HEK293 (cell line): ENCODE results near the gene TRIAP1.

Source experiments
- CTCF ChIA-PET: fragments of 350-600 bp; formaldehyde crosslinking; extraction: SDS; loops from one replicate; lab custom pipeline; 2021; ENCODE audit warnings: antibody characterized with exemption; lab: Yijun Ruan, JAX
- POLR2A ChIA-PET: fragments of 300-600 bp; formaldehyde crosslinking; extraction: SDS; loops from one replicate; lab custom pipeline; 2020; ENCODE audit warnings: antibody characterized with exemption, inconsistent platforms; lab: Yijun Ruan, JAX
- H3K27ac ChIP-seq: fragments of 200-500 bp; sonication (Bioruptor generic); 2 replicates; pipeline ENCODE4 v1.5.1; 2014; ENCODE audit warnings: low read depth, low read length, control low read depth, inconsistent platforms; ENCODE audit errors: extremely low read depth
- H3K36me3 ChIP-seq, 2 experiments: fragments of 200-500 bp in 1 of 2; sonication (Bioruptor generic) in 1 of 2; 1 replicate in 1 of 2; 2 replicates in 1 of 2; pipeline ENCODE4 v1.5.1; 2014 to 2017; ENCODE audit warnings: inconsistent platforms in 2 of 2, low read length in 2 of 2; ENCODE audit not compliant: control insufficient read depth in 2 of 2, insufficient read depth in 1 of 2
- H3K4me1 ChIP-seq: fragments of 200-500 bp; sonication (Bioruptor generic); 2 replicates; pipeline ENCODE4 v1.5.1; 2014; ENCODE audit warnings: mild to moderate bottlenecking, low read length, inconsistent platforms; ENCODE audit not compliant: control insufficient read depth, insufficient read depth
- H3K4me3 ChIP-seq: 2 replicates; pipeline ENCODE4 v1.5.1; 2011; ENCODE audit warnings: low read depth, mild to moderate bottlenecking, control low read depth, low read length, moderate library complexity
- H3K9me3 ChIP-seq: fragments of 200-500 bp; sonication (Bioruptor generic); 2 replicates; pipeline ENCODE4 v1.5.1; 2014; ENCODE audit warnings: low read depth, low read length, inconsistent platforms; ENCODE audit not compliant: control insufficient read depth, insufficient read depth
- GFI1B ChIP-seq: fragments of 450-650 bp; formaldehyde crosslinking; IDR thresholded peaks from 2 replicates; pipeline ENCODE4 v1.5.1; 2016; ENCODE audit warnings: missing biosample characterization, missing genetic modification characterization
- GLIS1 ChIP-seq: fragments of 450-650 bp; formaldehyde crosslinking; IDR thresholded peaks from 2 replicates; pipeline ENCODE4 v1.5.1; 2016; ENCODE audit warnings: missing biosample characterization, missing genetic modification characterization
- OSR2 ChIP-seq: fragments of 450-650 bp; formaldehyde crosslinking; IDR thresholded peaks from 2 replicates; pipeline ENCODE4 v1.5.1; 2016; ENCODE audit warnings: missing biosample characterization, missing genetic modification characterization
- OVOL3 ChIP-seq: fragments of 450-650 bp; formaldehyde crosslinking; IDR thresholded peaks from 2 replicates; pipeline ENCODE4 v1.5.1; 2016; ENCODE audit warnings: missing biosample characterization, missing genetic modification characterization
- SP2 ChIP-seq: fragments of 450-650 bp; formaldehyde crosslinking; IDR thresholded peaks from 2 replicates; pipeline ENCODE4 v1.5.1; 2016; ENCODE audit warnings: missing biosample characterization, missing genetic modification characterization
- ZBTB7A ChIP-seq: fragments of 450-650 bp; formaldehyde crosslinking; IDR thresholded peaks from 2 replicates; pipeline ENCODE4 v1.5.1; 2016; ENCODE audit warnings: low read depth, missing biosample characterization, missing genetic modification characterization
- ZFP69B ChIP-seq: fragments of 450-650 bp; formaldehyde crosslinking; IDR thresholded peaks from 2 replicates; pipeline ENCODE4 v1.5.1; 2016; ENCODE audit warnings: missing biosample characterization, missing genetic modification characterization
- ZNF184 ChIP-seq: fragments of 450-650 bp; IDR thresholded peaks from 2 replicates; pipeline ENCODE4 v1.5.1; 2018; ENCODE audit warnings: missing biosample characterization, mild to moderate bottlenecking, missing genetic modification characterization
- ZNF19 ChIP-seq: fragments of 450-650 bp; formaldehyde crosslinking; IDR thresholded peaks from 2 replicates; pipeline ENCODE4; 2016; ENCODE audit warnings: missing biosample characterization, missing genetic modification characterization, low read depth
- ZNF223 ChIP-seq: fragments of 450-650 bp; formaldehyde crosslinking; IDR thresholded peaks from 2 replicates; pipeline ENCODE4 v1.5.1; 2016; ENCODE audit warnings: missing biosample characterization, missing genetic modification characterization
- ZNF23 ChIP-seq: fragments of 450-650 bp; formaldehyde crosslinking; IDR thresholded peaks from 2 replicates; pipeline ENCODE4 v1.5.1; 2016; ENCODE audit warnings: missing biosample characterization, missing genetic modification characterization, borderline replicate concordance
- ZNF248 ChIP-seq: fragments of 450-650 bp; formaldehyde crosslinking; IDR thresholded peaks from 2 replicates; pipeline ENCODE4 v1.5.1; 2017; ENCODE audit warnings: missing biosample characterization, missing genetic modification characterization
- ZNF560 ChIP-seq: fragments of 450-650 bp; formaldehyde crosslinking; IDR thresholded peaks from 2 replicates; pipeline ENCODE4 v1.5.1; 2017; ENCODE audit warnings: missing biosample characterization, missing genetic modification characterization, borderline replicate concordance
- ZNF660 ChIP-seq: fragments of 450-650 bp; IDR thresholded peaks from 2 replicates; pipeline ENCODE4 v1.5.1; 2018; ENCODE audit warnings: missing biosample characterization, mild to moderate bottlenecking, missing genetic modification characterization
- ZNF792 ChIP-seq: fragments of 450-650 bp; formaldehyde crosslinking; IDR thresholded peaks from 2 replicates; pipeline ENCODE4 v1.5.1; 2016; ENCODE audit warnings: missing biosample characterization, missing genetic modification characterization
- ZSCAN23 ChIP-seq: fragments of 450-650 bp; formaldehyde crosslinking; IDR thresholded peaks from 2 replicates; pipeline ENCODE4 v1.5.1; 2016; ENCODE audit warnings: missing biosample characterization, missing genetic modification characterization
- TF ChIP-seq, protein P1 (sequence below): sonication (generic); formaldehyde crosslinking; IDR thresholded peaks from 2 replicates; pipeline ENCODE4 v1.8.1; 2022; ENCODE audit warnings: mild to moderate bottlenecking, moderate library complexity, missing genetic modification reagents
- TF ChIP-seq, protein P2 (sequence below): fragments of 450-650 bp; formaldehyde crosslinking; IDR thresholded peaks from 2 replicates; pipeline ENCODE4 v1.5.1; 2016; ENCODE audit warnings: missing biosample characterization, missing genetic modification characterization
- TF ChIP-seq, protein P3 (sequence below): fragments of 450-650 bp; formaldehyde crosslinking; IDR thresholded peaks from 2 replicates; pipeline ENCODE4 v1.5.1; 2017; ENCODE audit warnings: missing biosample characterization, mild to moderate bottlenecking, missing genetic modification characterization, moderate library complexity
- TF ChIP-seq, protein P4 (sequence below): fragments of 450-650 bp; formaldehyde crosslinking; IDR thresholded peaks from 2 replicates; pipeline ENCODE4 v1.5.1; 2016; ENCODE audit warnings: missing biosample characterization, missing genetic modification characterization

Gene TRIAP1

DNA sequence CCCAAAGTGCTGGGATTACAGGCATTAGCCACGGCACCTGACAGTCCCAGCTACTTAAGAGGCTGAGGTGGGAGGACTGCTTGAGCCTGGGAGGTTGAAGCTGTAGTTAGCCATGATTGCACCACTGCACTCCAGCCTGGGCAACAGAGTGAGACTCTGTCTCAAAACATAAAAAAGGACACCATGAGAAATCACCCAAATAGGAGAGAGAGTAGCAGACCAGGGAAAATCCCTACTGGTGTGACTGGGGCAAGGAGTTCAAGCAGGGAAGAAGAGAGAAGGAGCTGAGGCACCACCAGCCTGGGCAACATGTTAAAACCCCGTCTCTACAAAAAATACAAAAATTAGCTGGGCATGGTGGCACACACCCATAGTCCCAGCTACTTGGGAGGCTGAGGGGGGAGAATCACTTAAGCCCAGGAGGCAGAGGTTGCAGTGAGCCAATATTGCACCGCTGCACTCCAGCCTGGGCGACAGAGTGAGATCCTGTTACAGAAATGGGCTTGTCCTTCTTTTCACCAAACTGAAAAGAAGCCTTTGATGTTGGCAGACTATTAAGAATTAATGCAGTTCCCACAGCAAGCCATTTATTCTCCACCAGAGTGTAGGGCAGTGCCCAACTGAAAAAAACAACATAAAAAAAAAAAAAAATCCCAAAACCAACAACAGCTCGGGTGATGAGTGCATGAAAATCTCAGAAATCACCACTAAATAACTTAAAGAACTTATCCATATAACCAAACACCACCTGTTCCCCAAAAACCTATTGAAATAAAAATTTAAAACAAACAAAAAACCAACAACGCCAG lies 27.8 kb upstream of the TRIAP1 start (continued):
- no peak for TF ChIP-seq ZSCAN23
- TF ChIP-seq GLIS1 (tag by site-specific recombination), result 0 out of 2 replicates have a peak, but pooled peaks have one; percentile 6
- TF ChIP-seq ZNF184, result no peak
- TF ChIP-seq ZNF19 (tag by site-specific recombination), result no peak
- TF ChIP-seq, protein P1, sequence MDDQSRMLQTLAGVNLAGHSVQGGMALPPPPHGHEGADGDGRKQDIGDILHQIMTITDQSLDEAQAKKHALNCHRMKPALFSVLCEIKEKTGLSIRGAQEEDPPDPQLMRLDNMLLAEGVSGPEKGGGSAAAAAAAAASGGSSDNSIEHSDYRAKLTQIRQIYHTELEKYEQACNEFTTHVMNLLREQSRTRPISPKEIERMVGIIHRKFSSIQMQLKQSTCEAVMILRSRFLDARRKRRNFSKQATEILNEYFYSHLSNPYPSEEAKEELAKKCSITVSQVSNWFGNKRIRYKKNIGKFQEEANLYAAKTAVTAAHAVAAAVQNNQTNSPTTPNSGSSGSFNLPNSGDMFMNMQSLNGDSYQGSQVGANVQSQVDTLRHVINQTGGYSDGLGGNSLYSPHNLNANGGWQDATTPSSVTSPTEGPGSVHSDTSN (CRISPR knock-in tag), result no peak
- TF ChIP-seq, protein P2, sequence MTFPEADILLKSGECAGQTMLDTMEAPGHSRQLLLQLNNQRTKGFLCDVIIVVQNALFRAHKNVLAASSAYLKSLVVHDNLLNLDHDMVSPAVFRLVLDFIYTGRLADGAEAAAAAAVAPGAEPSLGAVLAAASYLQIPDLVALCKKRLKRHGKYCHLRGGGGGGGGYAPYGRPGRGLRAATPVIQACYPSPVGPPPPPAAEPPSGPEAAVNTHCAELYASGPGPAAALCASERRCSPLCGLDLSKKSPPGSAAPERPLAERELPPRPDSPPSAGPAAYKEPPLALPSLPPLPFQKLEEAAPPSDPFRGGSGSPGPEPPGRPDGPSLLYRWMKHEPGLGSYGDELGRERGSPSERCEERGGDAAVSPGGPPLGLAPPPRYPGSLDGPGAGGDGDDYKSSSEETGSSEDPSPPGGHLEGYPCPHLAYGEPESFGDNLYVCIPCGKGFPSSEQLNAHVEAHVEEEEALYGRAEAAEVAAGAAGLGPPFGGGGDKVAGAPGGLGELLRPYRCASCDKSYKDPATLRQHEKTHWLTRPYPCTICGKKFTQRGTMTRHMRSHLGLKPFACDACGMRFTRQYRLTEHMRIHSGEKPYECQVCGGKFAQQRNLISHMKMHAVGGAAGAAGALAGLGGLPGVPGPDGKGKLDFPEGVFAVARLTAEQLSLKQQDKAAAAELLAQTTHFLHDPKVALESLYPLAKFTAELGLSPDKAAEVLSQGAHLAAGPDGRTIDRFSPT (tag by site-specific recombination), result 0 out of 2 replicates have a peak, but pooled peaks have one; percentile 12
- TF ChIP-seq OSR2 (tag by site-specific recombination), result 0 out of 2 replicates have a peak, but pooled peaks have one; percentile 29
- TF ChIP-seq ZNF248, result no peak
- TF ChIP-seq, protein P3, sequence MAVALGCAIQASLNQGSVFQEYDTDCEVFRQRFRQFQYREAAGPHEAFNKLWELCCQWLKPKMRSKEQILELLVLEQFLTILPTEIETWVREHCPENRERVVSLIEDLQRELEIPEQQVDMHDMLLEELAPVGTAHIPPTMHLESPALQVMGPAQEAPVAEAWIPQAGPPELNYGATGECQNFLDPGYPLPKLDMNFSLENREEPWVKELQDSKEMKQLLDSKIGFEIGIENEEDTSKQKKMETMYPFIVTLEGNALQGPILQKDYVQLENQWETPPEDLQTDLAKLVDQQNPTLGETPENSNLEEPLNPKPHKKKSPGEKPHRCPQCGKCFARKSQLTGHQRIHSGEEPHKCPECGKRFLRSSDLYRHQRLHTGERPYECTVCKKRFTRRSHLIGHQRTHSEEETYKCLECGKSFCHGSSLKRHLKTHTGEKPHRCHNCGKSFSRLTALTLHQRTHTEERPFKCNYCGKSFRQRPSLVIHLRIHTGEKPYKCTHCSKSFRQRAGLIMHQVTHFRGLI, result peak; percentile 75; the same call in 1 of the 2 replicates
- TF ChIP-seq, protein P4, sequence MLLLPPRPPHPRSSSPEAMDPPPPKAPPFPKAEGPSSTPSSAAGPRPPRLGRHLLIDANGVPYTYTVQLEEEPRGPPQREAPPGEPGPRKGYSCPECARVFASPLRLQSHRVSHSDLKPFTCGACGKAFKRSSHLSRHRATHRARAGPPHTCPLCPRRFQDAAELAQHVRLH, result no peak
- no peak for TF ChIP-seq GFI1B

DNA sequence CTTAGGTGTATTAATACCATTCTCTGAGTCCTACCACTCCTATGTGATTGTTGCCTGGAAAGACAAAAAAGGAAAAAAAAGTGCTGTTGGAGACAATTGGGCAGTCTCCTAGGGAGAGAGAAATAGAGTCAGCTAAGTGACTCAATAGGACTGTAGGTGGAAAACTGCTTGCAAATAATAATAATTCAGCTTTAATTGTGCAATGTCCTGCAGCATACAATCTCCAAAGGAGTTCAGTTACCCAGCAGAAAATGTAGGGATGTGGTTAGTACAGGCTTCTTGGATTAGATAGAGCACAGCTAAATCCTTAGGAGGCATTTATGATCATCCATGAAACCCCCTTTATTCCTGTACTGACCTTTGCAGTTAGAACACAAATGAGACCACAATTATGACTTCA lies 26.3 kb upstream of the TRIAP1 start:
- Histone ChIP-seq H3K27ac (no peak overlapping the region), H3K9me3 (no peaks in the 10 kb centered on the region), H3K4me1 (peaks cover 8% of the 10 kb centered on the region; the same call in 1 of the 2 replicates), H3K36me3 (peaks cover under 1 to 3% of the 10 kb centered on the region in 2 experiments; a peak in 2 of 3 replicates), H3K4me3 (no peak overlapping the region)
- ChIA-PET POLR2A (interaction anchor here (0.8 kb wide), 1 partner anchor 23 kb away, joined by 7 read pairs; the partner anchor contains the start of gene DYNLL1), CTCF (interaction anchor here (0.6 to 1.5 kb wide), 9 partner anchors 9 to 117 kb away, joined by 3 to 7 read pairs (median 3); partner anchors contain the start of gene POP5)
- TF ChIP-seq ZNF660, result no peak
- no peak for TF ChIP-seq ZNF560 (tag by site-specific recombination)
- no peak for TF ChIP-seq ZFP69B (tag by site-specific recombination)
- no peak for TF ChIP-seq ZNF223 (tag by site-specific recombination)
- no peak for TF ChIP-seq ZNF23
- no peak for TF ChIP-seq OSR2 (tag by site-specific recombination)
- TF ChIP-seq ZBTB7A (tag by site-specific recombination), result no peak
- no peak for TF ChIP-seq OVOL3 (tag by site-specific recombination)
- no peak for TF ChIP-seq ZNF792
- TF ChIP-seq SP2 (tag by site-specific recombination), result no peak
